ENCODE results near the gene NKX6-1.

- no peak for TF ChIP-seq POLR2A (IDR thresholded peaks at IDR 0.05)
- TF ChIP-seq CTCF (IDR thresholded peaks at IDR 0.05): no peak
Measured at GRCh38 chr4:84456157-84456556, 42.9 kb downstream of the NKX6-1 start.

Data from lower leg skin (tissue), 3 donors.